Stimulated activated CD4-positive, alpha-beta T cell treated with anti-CD3 and anti-CD28 coated beads, Interleukin-15, amount 100 ng/mL, for 24 hours (primary cell): ENCODE data around the gene TMOD1.

ENCODE experiments used
- DNase-seq: peaks from one replicate; pipeline ENCODE4 v3.0.0-alpha.2; 2020

The TMOD1 gene

GRCh38 chr9:97500263-97500662 is 1.2 kb upstream of the TMOD1 start:
- no peak for DNase-seq

- no peak for DNase-seq
These were observed 695 bp upstream of the TMOD1 start for GRCh38 chr9:97500765-97501176.

- DNase-seq: no peak
These were observed 431 bp downstream of the TMOD1 start for GRCh38 chr9:97501972-97502221.

- peak; percentile 13 for DNase-seq
These were observed 937 bp downstream of the TMOD1 start for GRCh38 chr9:97502222-97502983.

GRCh38 chr9:97502984-97503861 is 1.8 kb downstream of the TMOD1 start:
- DNase-seq: no peak

GRCh38 chr9:97503862-97504210 is 2.4 kb downstream of the TMOD1 start:
- DNase-seq: no peak

GRCh38 chr9:97504381-97505216 is 3.1 kb downstream of the TMOD1 start:
- no peak for DNase-seq

GRCh38 chr9:97505845-97506244 is 4.4 kb downstream of the TMOD1 start:
- DNase-seq: no peak

- DNase-seq: no peak
These were observed 4.8 kb downstream of the TMOD1 start for GRCh38 chr9:97506306-97506705.

GRCh38 chr9:97506787-97507186 is 5.3 kb downstream of the TMOD1 start:
- DNase-seq: no peak

- no peak for DNase-seq
These were observed 6.0 kb downstream of the TMOD1 start for GRCh38 chr9:97507428-97507984.

GRCh38 chr9:97508852-97509251 is 7.4 kb downstream of the TMOD1 start:
- DNase-seq: no peak

- no peak for DNase-seq
These were observed 9.6 kb downstream of the TMOD1 start for GRCh38 chr9:97510797-97511654.

GRCh38 chr9:97511655-97512427 is 10.4 kb downstream of the TMOD1 start:
- DNase-seq: no peak

GRCh38 chr9:97512966-97513560 is 11.6 kb downstream of the TMOD1 start:
- DNase-seq: no peak

GRCh38 chr9:97514531-97514930 is 13.1 kb downstream of the TMOD1 start:
- DNase-seq: no peak

- DNase-seq: no peak
These were observed 14.2 kb downstream of the TMOD1 start for GRCh38 chr9:97515662-97516061.

- DNase-seq: no peak
These were observed 14.6 kb downstream of the TMOD1 start for GRCh38 chr9:97516111-97516510.

- DNase-seq: no peak
These were observed 16.0 kb downstream of the TMOD1 start for GRCh38 chr9:97517331-97518089.
